Common myeloid progenitor, CD34-positive (primary cell): ENCODE results near the gene SLC11A1.

ENCODE experiments used
- CTCF ChIA-PET: fragments of 350-600 bp; sonication (Branson Sonifier 250); formaldehyde crosslinking; loops from one replicate; lab custom pipeline; 2021; ENCODE audit warnings: antibody characterized with exemption; lab: Charles Lee
- POLR2A ChIA-PET: fragments of 350-600 bp; sonication (Branson Sonifier 250); formaldehyde crosslinking; loops from one replicate; lab custom pipeline; 2021; ENCODE audit warnings: antibody characterized with exemption; lab: Charles Lee
- DNase-seq, 3 donors: peaks; one replicate each; pipeline versions ENCODE4 v3.0.0 to v3.0.0-alpha.2; 2013
- H3K27ac ChIP-seq, 2 experiments: 1 replicate in 1 of 2; 2 replicates in 1 of 2; pipeline ENCODE4 v1.7.0; 2013; ENCODE audit warnings: inconsistent platforms in 2 of 2, low read length in 2 of 2, mild to moderate bottlenecking in 2 of 2, low read depth in 1 of 2, moderate library complexity in 1 of 2; ENCODE audit not compliant: severe bottlenecking in 2 of 2, insufficient read depth in 1 of 2, poor library complexity in 1 of 2
- H3K27me3 ChIP-seq, 5 experiments: replicated peaks in 2 of 5; 1 replicate in 3 of 5; 2 replicates in 2 of 5; pipeline versions ENCODE4 v1.6.1 to v1.7.0; 2013; ENCODE audit warnings: low read length in 4 of 5, mild to moderate bottlenecking in 2 of 5, moderate library complexity in 2 of 5, inconsistent platforms in 1 of 5; ENCODE audit not compliant: insufficient read depth in 5 of 5, control insufficient read depth in 4 of 5
- H3K36me3 ChIP-seq, 4 experiments: 1 replicate in 2 of 4; 2 replicates in 2 of 4; pipeline versions ENCODE4 v1.6.1 to v1.7.0; 2013; ENCODE audit warnings: low read length in 3 of 4, control low read depth in 1 of 4, mild to moderate bottlenecking in 1 of 4; ENCODE audit not compliant: control insufficient read depth in 4 of 4, insufficient read depth in 4 of 4
- H3K4me1 ChIP-seq, 4 experiments: 1 replicate in 3 of 4; 2 replicates in 1 of 4; pipeline versions ENCODE4 v1.6.1 to v1.7.1; 2013; ENCODE audit warnings: low read length in 3 of 4, mild to moderate bottlenecking in 3 of 4, control low read depth in 1 of 4, inconsistent platforms in 1 of 4, moderate library complexity in 1 of 4; ENCODE audit not compliant: control insufficient read depth in 4 of 4, insufficient read depth in 4 of 4; ENCODE audit errors: control extremely low read depth in 1 of 4
- H3K4me3 ChIP-seq, 7 experiments: 1 replicate in 4 of 7; 2 replicates in 3 of 7; pipeline versions ENCODE4 v1.5.1 to v1.7.0; 2013; ENCODE audit warnings: mild to moderate bottlenecking in 7 of 7, low read length in 6 of 7, moderate library complexity in 6 of 7, inconsistent platforms in 2 of 7, low read depth in 2 of 7, control low read depth in 1 of 7; ENCODE audit not compliant: insufficient read depth in 4 of 7, control insufficient read depth in 1 of 7; ENCODE audit errors: extremely low read depth in 1 of 7
- H3K9me3 ChIP-seq, 5 experiments: 1 replicate in 4 of 5; 2 replicates in 1 of 5; pipeline versions ENCODE4 v1.6.1 to v1.7.1; 2013; ENCODE audit warnings: low read length in 4 of 5, mild to moderate bottlenecking in 2 of 5, inconsistent platforms in 1 of 5, low read depth in 1 of 5, moderate library complexity in 1 of 5; ENCODE audit not compliant: control insufficient read depth in 4 of 5, insufficient read depth in 2 of 5; ENCODE audit errors: control extremely low read depth in 1 of 5
- WGBS: methylation state at CpG from one replicate; pipeline ENCODE4 v1.1.5; 2013; ENCODE audit not compliant: insufficient coverage; 5-methylcytosine and 5-hydroxymethylcytosine counted together

SLC11A1 gene

DNA sequence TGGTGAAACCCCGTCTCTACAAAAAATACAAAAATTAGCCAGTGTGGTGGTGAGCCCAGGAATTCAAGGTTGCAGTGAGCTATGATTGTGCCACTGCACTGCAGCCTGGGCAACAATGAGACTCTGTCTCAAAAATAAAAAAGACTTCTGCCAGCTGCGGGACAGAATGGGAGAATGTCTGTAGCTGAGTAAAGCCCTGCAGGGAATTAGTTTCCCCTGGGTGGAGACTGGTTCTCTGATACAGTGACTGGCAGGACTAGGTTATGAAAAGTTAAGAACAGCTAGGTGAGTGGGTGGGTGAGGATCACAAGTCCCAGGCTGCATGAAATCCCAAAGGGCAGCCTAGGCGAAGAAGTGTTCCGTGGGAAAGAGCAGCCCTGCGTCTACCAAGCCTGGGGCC, 39.2 kb upstream of the SLC11A1 start:
- no peak for DNase-seq
- no peak overlapping the region for H3K4me3 ChIP-seq
- H3K27ac ChIP-seq, result no peak overlapping the region
- POLR2A ChIA-PET, result no interaction called here
- CTCF ChIA-PET, result interaction anchor here (1.6 to 2.6 kb wide), 4 partner anchors 8 to 13 kb away, joined by 4 to 18 read pairs (median 8); partner anchors contain the start of gene CATIP
- 100% methylated on average over 2 of the region's 5 CpGs for WGBS
- no peaks in the 10 kb centered on the region for H3K27me3 ChIP-seq
- no peaks in the 10 kb centered on the region for H3K4me1 ChIP-seq
- H3K9me3 ChIP-seq, result no peaks in the 10 kb centered on the region
- peaks cover 4 to 71% (median 57%) of the 10 kb centered on the region in 4 experiments for H3K36me3 ChIP-seq

DNA sequence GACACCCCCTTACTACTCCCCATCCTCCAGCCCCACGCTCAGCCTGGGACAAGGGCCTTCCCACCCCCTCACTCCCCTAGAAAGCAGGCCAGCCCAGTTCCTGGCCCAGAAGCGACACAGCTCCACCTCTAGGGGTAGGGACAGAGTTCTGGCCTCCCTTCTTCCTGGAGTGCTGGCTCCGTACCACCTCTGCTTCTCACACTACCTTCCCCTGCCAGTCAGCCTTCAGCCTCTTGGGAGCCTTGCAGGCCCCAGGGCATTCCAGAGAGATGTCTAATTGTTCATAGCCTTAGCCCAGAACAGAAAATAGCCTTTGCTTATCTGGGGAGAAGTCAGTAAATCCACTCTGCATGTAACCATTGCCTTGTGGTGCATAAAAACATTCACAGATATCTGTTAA, 38.5 kb upstream of the SLC11A1 start:
- 100% methylated on average over 2 of the region's 3 CpGs for WGBS
- POLR2A ChIA-PET, result no interaction called here
- Histone ChIP-seq H3K27me3 (no peaks in the 10 kb centered on the region), H3K4me1 (no peaks in the 10 kb centered on the region), H3K27ac (no peak overlapping the region), H3K9me3 (no peaks in the 10 kb centered on the region), H3K36me3 (peaks cover 4 to 71% (median 57%) of the 10 kb centered on the region in 4 experiments), H3K4me3 (no peak overlapping the region)
- no peak for DNase-seq
- CTCF ChIA-PET, result interaction anchor here (1.6 to 2.6 kb wide), 4 partner anchors 9 to 12 kb away, joined by 4 to 18 read pairs (median 8); partner anchors contain the start of gene CATIP

DNA sequence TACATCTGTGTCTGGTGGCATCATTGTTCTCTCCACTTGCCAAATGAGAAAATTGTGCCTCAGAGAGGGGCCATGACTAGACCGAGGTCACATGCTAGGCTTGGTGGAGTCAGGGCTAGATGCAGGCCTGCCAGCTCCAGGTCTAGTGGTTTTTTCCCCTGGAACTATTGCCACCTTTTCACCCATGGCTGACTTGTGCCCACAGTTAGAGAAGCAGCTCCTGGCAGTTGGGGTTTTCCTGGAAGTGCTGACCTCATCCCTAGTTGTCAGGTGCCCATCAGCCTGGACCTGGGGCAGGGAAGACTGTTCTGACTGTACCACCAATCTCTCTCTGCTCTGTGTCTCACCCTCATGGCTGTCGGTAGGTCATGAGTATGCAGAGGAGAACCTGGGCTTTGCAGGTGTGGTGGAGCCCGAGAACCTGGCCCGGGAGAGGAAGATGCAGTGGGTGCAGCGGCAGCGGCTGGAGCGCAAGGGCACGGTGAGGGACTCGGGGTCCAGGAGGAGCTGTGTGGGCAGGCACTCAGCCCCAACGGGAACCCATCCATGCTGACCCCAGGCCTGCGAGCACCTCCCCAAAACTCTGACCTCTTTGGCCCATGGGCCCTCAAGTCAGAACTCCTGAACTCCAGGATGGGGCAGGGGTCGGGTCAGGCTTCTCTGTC, 37.9 kb upstream of the SLC11A1 start:
- WGBS, result 97% methylated on average over 10 of the region's 12 CpGs
- Histone ChIP-seq H3K4me1 (no peaks in the 10 kb centered on the region), H3K4me3 (no peak overlapping the region), H3K27me3 (no peaks in the 10 kb centered on the region), H3K9me3 (no peaks in the 10 kb centered on the region), H3K36me3 (peaks cover 4 to 71% (median 57%) of the 10 kb centered on the region in 4 experiments), H3K27ac (peak overlapping the region in 1 of 2 experiments; percentile 9)
- ChIA-PET CTCF (interaction anchor here (0.8 to 2.6 kb wide), 7 partner anchors 8 to 39 kb away, joined by 3 to 18 read pairs (median 5); partner anchors contain the start of gene CATIP), POLR2A (no interaction called here)
- DNase-seq, result no peak

DNA sequence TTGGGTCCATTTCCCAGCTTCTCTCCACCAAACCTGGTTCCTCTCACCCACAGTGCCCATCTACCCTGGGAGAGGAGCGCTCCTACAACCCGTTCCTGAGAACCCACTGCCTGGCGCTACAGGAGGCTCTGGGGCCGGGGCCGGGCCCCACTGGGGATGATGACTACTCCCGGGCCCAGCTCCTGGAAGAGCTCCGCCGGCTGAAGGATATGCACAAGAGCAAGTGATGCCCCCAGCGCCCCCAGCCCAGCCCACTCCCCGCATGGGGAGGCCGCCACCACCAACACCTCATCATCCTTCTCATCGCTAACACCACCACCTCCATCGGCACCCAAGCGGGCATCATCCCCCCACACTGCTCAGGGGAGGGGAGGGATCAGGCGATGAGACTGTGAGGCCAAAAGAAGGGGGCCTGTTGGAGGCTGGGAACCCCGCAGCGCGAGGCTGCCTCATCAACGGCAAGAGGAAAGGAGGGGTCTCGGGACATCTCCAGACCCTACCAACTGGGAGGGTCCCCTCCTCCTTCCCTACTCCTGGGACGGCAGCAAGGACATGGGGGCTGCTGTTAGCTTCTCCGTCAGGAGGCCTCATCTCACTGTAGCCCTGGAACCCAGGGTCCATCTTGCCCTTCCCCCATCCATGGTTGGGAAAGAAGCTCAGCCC, 37.2 kb upstream of the SLC11A1 start:
- Histone ChIP-seq H3K4me3 (no peak overlapping the region), H3K9me3 (no peaks in the 10 kb centered on the region), H3K27me3 (no peaks in the 10 kb centered on the region), H3K36me3 (peaks cover 4 to 67% (median 54%) of the 10 kb centered on the region in 4 experiments), H3K4me1 (no peaks in the 10 kb centered on the region), H3K27ac (no peak overlapping the region)
- 94% methylated on average over 9 of the region's 22 CpGs for WGBS
- CTCF ChIA-PET, result interaction anchor here (0.8 to 2.6 kb wide), 7 partner anchors 9 to 50 kb away, joined by 3 to 18 read pairs (median 4); partner anchors contain the start of gene CATIP
- no peak for DNase-seq
- POLR2A ChIA-PET, result no interaction called here

DNA sequence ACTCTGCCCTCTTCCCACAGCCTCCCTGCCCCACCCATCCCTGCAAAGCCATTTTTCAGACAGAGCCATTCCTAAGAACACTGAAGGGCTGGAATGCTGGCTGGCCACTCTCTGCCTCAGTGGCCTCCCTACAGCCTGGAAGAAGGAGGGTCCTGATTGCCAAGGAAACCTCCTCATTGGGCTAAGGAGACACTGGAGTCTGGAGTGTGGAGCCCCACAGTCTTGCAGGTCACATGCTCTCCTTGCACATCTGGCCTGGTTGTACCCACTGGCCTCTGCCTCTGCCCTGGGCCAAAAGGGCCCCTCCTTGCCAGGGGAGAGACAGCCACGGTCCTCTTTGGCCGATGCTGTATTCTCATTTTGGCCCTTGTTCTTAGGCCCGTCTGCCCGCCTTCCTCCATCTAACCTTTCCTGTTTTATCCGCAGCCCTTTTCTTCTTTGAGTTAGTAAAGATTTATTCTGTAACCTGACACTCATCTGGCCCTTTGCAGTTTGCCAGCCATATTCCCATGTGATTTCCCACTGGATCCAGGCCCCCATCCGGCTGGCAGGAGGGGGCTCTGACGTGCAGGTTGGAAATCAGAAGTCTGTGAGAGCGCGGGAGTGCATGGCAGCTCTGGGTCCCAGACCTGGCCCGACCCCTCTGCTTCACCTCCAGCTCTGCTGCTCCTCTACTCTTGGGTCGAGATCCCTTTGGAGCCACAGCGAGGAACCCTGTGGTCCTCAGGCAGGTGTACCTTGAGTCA, 36.4 kb upstream of the SLC11A1 start:
- ChIA-PET CTCF (interaction anchor here (1.1 to 2.6 kb wide), 6 partner anchors 9 to 50 kb away, joined by 3 to 18 read pairs (median 4); partner anchors contain the start of gene CATIP), POLR2A (no interaction called here)
- no peak for DNase-seq
- H3K9me3 ChIP-seq, result no peaks in the 10 kb centered on the region
- H3K36me3 ChIP-seq, result peaks cover 4 to 59% (median 48%) of the 10 kb centered on the region in 4 experiments
- peak overlapping the region in 1 of 2 experiments; percentile 15 for H3K27ac ChIP-seq
- H3K4me1 ChIP-seq, result no peaks in the 10 kb centered on the region
- 92% methylated on average over 9 of the region's 12 CpGs for WGBS
- no peak overlapping the region for H3K4me3 ChIP-seq
- H3K27me3 ChIP-seq, result no peaks in the 10 kb centered on the region

DNA sequence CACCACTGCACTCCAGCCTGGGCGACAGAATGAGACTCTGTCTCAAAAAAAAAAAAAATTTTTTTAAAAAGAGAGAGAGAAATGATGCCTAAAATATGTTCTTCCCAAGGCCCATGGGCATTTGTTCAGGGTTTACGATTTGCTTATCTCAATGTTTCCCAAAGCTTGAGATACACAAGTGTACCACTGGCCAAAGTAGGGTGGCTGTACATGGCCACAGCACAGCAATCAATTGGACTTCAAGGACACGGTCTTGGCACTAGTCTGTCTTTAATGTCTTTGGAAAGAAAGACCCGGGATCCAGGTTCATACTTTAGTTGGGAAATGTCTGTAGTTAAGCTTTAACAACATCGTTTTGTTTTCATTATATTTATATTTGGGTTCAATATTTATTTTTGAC, 34.9 kb upstream of the SLC11A1 start:
- peaks cover 0 to 10% (median 6%) of the 10 kb centered on the region in 5 experiments for H3K9me3 ChIP-seq
- POLR2A ChIA-PET, result interaction anchor here (0.6 kb wide), 1 partner anchor 57 kb away, joined by 3 read pairs; no protein-coding TSS in a partner anchor
- peaks cover 4 to 44% (median 35%) of the 10 kb centered on the region in 4 experiments for H3K36me3 ChIP-seq
- no peak for DNase-seq
- CTCF ChIA-PET, result interaction anchor here (1.2 to 2.0 kb wide), 3 partner anchors 9 to 44 kb away, joined by 3 to 10 read pairs (median 3); no protein-coding TSS in a partner anchor
- no peaks in the 10 kb centered on the region for H3K4me1 ChIP-seq
- no peak overlapping the region for H3K4me3 ChIP-seq
- H3K27me3 ChIP-seq, result no peaks in the 10 kb centered on the region
- WGBS, result 93% methylated on average over 3 of the region's 5 CpGs
- H3K27ac ChIP-seq, result no peak overlapping the region
